HG02623 (cell line): Measurements from ENCODE around the gene BTG2.
A peak's percentile ranks its signal among the peaks of the same experiment; 100 is the strongest.

Experiments
- ATAC-seq: cut with Tn5 transposase; IDR thresholded peaks from one replicate; pipeline ENCODE4 v1.9.1; 2021; ENCODE audit warnings: moderate library complexity; ENCODE audit not compliant: unreplicated experiment

Gene BTG2

DNA sequence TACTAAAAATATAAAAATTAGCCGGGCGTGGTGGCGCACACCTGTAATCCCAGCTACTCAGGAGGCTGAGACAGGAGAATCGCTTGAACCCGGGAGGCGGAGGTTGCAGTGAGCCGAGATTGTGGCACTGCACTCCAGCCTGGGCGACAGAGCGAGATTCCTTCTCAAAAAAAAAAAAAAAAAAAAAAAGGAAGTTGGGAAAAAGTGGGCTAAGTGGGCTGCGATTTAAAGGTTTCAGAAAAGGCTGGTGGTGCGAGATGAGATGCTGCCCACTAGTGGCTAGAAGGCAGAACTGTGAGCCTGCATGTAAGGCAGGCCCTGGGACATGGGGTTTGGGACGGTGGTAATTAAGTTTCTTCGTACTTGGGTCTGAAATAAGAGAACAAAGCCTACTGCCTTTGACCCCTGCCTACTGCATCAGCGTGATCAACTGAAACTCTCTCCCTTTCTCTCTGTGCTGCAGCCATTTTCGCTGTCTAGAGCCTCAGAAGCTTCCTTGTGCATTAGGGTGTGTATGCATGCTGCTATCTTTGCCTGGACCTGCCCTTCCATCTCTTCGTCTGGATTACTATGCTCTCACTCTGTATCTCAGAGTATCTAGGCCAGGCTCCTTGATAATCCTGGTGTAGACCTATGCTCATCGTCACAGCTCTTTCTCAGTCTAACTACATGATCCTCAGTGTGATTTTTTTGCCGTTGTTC is 33.2 kb downstream of the BTG2 start:
- ATAC-seq = no peak

DNA sequence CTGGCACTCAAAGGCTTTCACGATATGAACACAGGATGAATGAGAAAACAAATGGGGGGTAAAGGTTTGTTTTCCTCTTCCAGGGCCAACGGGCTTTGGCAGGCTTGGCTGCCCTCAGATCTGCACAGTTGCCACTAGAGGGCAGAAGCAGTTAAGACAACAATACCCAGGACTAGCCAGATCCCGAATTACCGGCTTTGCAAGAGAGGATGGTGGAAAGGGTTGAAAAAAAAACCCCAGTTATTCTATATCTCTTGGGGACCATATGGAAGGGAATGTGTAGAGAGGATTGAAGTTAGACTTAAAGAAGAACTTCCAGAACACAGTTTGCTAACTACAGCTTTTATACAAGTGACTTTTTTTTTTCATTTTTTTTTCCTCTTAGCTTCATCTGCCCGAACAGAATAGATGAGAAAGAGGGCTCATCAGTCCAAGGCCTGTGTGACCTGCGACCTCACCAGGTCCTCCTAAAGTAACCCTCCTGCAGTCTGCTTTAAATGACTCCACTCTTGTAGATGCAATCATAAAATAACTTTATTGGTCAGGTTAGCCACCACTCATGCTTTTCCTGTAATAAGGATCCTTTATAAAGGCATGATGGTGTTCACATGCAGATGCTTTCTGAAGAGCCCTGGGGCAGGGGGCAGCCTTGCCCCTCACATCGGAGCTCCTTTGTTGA is 34.9 kb downstream of the BTG2 start:
- peak; percentile 58 for ATAC-seq

DNA sequence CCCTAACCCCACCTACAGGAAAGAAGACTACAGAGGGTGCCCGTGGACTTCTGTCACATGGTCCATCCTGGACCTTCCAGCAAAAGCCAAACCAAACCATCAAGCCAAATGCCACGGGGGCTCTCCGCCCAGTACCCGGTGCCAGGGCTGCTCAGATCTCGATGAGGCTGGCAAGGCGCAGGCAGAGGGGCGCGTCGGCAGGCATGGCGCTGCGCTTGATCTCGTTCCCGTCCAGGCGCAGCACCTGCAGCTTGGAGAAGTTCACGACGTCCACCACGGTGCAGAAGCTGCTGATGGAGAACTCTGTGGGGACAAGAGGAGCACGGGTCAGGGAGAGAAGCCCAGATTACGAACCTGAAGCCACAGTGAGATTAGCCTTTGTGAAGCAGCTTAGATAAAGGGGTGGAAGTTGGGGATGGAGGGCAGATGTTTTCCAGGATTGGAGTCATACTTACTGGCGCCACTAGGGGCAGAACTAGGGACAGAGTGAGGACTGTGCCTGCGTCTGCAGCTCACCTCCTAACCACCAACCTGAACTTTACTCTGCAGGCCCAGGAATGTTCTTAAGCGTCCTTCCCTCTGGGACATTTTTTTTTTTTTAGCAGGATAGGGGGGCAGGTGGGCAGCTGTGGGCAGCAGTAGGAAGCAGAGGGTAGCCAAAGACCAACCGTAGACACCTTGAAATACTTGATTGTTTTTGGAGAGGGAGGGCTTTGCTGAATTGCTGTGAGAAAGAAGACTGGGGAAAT is 37.0 kb downstream of the BTG2 start:
- ATAC-seq = no peak

DNA sequence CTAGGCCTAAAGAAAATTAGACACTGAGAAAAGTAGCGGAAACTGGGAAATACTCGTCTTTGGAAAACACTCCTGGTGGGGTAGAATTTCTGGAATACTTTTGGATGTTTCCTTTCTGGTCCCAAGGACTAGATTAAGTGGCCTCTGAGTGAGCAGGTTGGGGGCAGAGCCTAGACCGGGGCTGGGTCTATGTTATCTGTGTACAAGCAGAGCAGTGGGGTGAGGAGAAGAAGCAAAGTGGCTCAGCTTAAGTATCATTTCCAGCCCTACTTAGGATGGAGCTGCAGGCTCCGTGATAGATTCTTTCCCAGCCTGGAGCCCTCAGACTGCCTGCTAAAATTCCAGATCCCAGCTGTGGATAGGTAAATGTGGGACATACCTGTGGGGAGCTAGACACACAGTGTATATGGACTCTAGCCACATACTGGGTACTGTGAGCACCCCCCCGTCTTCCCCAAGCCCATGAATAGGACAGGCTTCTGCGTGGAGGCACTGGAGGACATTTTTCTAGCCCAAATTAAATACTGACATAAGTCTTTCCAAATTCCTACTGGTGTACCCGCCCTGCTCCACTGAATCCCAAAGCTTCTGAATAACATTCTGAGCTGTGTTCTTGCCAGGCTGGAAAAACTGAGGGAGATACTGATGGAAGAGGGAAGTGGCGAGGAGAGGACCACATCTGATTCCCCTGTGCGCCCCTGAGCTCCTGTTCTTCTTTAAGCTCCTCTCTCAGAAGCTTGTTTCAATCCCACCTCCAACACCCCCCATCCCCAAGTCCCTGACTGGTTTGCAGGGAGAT is 38.8 kb downstream of the BTG2 start:
- ATAC-seq = no peak

DNA sequence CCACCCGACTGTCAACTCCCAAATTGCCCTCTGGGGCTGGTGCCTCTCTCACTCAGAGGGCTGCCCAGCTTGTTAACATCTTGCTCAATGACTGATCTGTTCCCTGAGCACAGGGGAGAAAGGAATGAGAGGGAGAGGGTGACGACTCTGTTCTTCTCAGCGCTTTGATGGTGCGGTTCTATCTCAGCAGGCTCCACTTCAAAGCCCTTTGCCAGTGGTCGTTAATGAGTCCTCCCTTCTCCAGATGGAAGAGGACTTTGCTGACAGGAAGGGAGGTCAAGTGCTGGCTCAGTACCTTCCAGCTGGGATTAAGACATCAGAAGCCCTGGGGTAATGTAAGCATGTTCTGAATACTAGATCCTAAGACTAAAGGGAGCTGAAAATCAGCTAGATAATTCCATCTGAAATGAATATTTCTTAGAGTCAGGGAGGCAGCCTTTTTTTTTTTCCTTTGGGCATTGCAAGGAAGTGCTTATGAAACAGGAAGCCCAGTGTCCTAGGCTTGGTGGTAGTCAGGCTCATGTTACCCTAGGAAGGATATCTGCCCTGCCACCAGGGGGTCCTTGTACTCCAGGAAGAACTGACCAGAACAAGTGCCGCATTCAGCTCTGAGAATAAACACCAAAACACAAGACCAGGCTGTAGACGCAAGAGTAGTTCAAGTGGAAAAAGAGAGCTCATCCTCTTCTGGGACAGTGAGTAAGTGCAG is 40.9 kb downstream of the BTG2 start:
- no peak for ATAC-seq

DNA sequence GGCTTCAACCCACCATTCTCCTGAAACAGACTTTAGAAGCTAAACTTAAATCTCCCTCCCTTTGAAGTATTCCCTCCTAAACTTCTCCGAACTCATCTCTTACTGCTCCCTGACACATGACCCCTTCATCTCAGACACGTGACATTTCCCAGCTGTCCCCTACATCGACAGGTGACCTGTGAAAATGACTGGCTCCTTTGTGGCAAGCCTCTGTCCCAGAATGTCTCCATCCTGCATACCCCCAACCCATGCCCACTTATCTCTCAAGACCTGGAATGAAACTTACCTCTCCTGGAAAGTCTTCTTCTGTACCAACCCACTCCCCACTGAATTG is 41.4 kb downstream of the BTG2 start:
- ATAC-seq = no peak

DNA sequence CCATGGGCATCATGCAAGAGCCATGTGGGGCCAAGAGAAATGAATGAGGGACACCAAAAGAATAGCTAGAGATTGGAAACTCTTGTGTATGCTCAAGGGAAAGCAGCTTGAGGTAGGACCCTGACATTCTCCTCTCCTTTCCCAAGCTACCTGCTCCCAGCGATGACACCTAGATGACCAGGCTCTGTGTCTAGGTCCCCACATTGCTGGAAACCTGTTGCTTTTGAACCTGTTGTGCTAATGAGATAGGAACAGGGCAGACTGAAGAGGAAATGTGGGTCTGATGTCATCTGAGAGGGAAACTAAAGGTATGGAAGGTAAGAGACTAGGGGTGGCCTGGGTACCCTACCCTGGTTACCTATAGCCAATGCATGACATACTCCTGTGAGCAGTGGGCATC is 43.8 kb downstream of the BTG2 start:
- no peak for ATAC-seq

DNA sequence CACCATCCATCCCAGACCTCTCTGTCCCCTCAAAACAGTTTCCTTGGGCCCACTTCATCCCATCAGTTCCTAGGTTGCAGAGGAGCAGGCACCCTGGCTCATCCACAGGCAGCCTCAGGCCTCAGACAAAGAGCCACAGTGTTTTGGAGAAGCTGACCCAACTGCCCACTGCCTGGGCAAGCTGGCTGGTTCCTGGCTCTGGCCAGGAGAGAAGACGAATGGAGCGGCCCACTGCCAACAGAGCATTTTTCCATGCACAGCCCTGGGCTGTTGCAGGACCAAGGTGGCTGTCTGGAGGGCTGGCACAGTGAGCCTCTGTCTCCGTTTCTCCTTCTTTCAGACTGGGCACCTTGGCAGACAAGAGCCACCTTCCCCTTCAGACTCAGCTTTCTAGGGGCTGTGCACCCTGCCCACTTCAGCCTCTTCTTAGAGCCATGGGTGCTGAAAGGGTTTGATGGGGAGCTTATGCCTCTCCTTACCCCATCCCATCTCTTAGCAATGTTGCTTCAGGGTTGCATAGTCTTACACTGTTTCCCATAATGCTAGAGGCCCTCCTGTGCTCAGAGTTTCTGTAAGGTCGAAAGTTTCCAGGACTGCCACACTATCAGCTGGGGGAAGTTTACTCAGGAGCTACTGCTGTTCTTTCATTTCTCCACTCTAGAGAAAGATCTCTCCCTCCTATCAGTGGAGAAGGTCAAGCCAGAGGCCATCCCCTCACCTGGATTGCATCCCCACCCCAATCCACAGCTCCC is 44.6 kb downstream of the BTG2 start:
- no peak for ATAC-seq

DNA sequence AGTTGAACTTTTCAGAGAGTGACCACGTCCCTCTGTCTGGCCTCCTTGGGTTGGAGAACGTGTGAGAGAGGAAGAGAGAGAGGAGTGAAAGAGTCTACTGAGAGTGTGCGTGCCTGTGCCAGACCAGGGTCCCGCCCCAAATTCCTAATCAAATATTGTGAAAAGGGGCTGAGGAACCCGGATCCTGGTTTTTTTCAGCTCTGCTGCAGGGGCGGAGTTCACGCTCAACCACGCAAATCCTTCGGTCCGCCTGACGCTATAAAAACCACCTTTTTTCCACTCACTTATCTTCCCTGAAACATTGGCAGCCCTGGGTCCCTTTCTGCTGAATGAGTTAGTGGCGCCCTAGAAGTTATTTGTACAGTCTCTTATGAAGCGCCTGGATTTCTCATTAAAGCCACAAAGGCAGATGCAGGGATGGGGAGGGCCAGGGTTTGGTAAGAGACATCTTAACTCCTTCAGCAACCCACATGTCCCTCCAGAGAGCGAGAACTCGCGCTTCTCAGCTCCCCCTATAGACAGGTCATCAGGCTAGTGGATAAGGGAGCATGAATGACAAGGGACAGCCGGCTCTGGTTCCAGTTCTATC is 45.8 kb downstream of the BTG2 start, which contains the start of gene FMOD:
FMOD (minus strand) TSS at position 86 of the 589 bp plus-strand sequence. CDS start 2,852 bp downstream, outside the sequence.
- ATAC-seq = no peak

DNA sequence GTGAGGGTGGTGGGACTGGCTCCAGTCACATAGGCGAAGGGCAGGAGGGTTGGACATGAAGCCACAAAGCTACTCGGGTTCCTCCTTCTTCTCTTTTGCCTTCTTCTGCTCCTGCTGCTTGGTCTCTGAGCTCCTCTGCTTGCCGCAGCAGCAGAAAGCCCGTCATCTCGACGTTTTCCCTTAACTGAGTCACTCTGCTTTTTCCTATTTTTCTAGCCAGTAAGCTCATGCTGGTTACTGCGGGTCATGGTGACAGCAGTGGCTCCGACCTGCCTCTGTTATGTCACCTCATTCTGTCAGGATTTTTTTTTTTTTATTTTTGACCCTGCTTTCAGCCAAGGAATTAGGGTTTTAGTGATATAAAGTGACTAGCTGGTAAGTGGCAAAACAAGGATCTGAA is 48.2 kb downstream of the BTG2 start:
- no peak for ATAC-seq

DNA sequence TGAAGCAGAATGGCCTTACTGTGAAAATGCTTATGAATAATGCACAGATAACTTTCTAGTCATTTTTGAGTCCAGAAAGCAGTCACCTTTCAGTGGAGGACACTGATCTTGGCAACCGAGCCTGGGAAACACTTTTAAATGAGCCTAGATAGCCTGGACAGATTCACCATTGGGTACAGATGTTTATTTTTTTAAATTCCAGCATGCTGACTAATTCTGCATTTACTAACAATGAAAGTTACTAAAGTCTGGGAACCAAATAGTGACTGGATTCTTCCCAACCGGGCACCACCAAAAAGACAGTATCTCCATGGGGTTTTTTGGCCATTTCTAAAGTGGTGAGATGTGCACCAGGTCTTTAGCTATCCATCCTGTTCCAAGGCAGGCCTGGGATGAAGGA is 48.9 kb downstream of the BTG2 start:
- no peak for ATAC-seq

DNA sequence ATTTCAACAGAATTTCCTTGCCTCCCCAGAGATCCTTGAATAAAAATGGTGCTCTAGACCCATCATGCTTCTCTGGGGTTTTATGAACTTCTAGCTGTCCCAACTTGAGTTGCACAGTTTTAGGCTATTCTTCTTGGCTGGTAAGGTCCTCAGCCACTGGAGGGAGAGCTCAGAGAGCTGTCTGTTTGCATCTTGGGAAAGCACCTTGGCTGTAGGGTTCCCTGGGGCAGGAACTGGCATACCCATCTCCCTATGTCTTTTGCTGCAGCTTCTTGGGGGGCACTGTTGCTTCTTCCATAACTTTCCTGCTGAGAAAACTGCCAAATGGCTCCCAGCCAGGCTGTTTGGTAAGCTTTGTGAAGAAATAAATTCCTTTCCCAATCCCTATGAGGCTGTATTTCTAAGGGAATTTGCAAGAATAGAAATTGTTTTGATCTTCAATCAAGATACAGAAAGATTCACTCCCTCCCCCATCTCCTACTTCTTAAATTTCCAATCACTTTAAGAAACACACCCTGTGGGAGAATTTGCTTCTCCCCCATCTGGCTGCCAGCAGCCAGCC is 53.8 kb downstream of the BTG2 start:
- ATAC-seq = no peak
